Bronchial epithelial cell (primary cell): ENCODE measurements around the gene PHF19. TPM values are rescaled to one million over a fixed set of nuclear protein-coding genes. Genes with fewer than 3 reads are reported as not detected.

Source experiments
- DNase-seq: peaks from one replicate; pipeline ENCODE4 v3.0.0-alpha.2; 2010; ENCODE audit warnings: low read depth
- FAIRE-seq: peaks from 2 replicates; lab custom pipeline; 2011; peaks lifted over from hg19 to GRCh38; lab: Jason Lieb, UNC
- H3K27me3 ChIP-seq: 2 replicates; pipeline ENCODE4 v1.5.1; 2011; ENCODE audit warnings: low read length; ENCODE audit not compliant: control insufficient read depth, insufficient read depth
- H3K36me3 ChIP-seq: 2 replicates; pipeline ENCODE4 v1.5.1; 2011; ENCODE audit warnings: low read length; ENCODE audit not compliant: control insufficient read depth, insufficient read depth
- H3K4me3 ChIP-seq: 2 replicates; pipeline ENCODE4 v1.5.1; 2011; ENCODE audit warnings: mild to moderate bottlenecking, low read depth, low read length, control low read depth
- total RNA-seq: library from RNA; depleted of rRNA; stranded (reverse); fragments of >200 nt; gene quantifications from 2 replicates; pipeline ENCODE4 v1.2.1, GENCODE V29; 2014
- TF ChIP-seq, protein P1 (sequence below): IDR thresholded peaks from 2 replicates; pipeline ENCODE4 v1.5.1; 2011; ENCODE audit warnings: mild to moderate bottlenecking, moderate library complexity, low read length, control low read depth, inconsistent platforms; ENCODE audit not compliant: insufficient read depth, severe bottlenecking

Gene PHF19
- total RNA-seq, 1 donor from 2014 or later: 7.6 TPM

DNA sequence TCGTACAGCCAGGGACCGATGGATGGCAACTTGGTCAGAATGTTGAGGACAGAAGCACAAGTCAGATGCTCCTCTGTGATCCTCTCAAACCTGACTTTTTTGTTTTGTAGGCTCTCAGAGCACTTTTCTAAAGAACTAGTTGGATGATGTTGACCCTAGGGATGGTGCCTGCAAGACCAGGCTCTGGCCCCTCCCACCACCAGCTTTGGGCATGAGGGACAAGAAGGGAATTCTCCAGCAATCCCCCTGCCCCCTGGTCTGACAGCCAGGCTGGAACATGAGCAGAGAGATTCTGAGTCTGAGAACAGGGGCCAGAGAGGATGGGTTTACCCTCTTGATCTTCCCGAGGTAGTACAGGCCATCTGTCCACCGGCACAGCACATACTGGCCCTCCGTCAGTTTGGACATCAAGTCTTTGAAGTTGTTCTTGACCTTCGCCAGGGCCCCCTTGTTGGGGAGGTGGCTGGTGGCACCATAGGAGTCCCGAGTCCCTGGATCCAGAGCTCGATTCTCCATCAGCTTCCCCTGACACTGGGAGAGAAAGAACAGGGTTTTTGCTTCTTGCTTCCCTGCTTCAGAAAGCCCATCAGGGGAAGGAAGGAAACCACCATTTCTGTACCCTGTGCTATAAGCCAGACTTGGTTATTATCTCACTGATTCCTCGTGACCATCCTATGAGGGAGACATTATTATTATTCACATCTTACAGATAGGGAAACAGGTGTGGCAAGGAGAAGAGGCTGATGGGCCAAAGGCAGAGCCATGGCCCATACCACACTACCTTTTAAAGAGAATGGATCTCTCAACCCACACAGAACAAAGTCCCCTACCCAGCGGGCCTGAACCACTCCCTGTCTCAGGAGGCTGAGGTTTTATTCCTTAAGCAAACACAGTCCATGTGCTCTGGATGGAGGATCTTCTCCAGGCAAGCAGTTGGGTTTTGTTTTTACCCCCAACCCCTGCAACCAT, 2.5 kb downstream of the PHF19 start:
- no peak for FAIRE-seq
- Histone ChIP-seq H3K36me3 (peaks cover 3% of the 10 kb centered on the region), H3K4me3 (no peak overlapping the region), H3K27me3 (no peaks in the 10 kb centered on the region)
- DNase-seq: no peak
- TF ChIP-seq, protein P1, sequence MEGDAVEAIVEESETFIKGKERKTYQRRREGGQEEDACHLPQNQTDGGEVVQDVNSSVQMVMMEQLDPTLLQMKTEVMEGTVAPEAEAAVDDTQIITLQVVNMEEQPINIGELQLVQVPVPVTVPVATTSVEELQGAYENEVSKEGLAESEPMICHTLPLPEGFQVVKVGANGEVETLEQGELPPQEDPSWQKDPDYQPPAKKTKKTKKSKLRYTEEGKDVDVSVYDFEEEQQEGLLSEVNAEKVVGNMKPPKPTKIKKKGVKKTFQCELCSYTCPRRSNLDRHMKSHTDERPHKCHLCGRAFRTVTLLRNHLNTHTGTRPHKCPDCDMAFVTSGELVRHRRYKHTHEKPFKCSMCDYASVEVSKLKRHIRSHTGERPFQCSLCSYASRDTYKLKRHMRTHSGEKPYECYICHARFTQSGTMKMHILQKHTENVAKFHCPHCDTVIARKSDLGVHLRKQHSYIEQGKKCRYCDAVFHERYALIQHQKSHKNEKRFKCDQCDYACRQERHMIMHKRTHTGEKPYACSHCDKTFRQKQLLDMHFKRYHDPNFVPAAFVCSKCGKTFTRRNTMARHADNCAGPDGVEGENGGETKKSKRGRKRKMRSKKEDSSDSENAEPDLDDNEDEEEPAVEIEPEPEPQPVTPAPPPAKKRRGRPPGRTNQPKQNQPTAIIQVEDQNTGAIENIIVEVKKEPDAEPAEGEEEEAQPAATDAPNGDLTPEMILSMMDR: no peak

DNA sequence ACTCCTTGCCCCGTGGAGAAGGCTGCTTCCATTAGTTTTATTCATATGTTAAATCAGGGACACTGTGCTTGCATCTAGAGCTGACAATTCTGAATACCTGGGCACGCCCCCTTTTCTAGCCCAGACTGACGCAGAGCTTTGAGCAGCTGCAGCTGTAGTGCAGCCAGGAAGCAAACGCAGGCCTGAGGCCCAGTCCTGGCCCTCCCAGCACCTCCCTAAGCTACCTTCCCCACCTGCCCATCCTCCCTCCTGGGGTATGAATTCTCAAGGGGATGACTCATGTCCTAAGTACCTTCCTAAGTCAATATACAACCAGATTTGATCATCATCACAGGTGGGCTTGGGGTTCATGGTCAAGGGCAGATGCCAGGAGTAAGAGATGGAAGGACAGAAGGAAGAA, 3.5 kb downstream of the PHF19 start:
- H3K4me3 ChIP-seq: no peak overlapping the region
- TF ChIP-seq, protein P1: no peak
- H3K27me3 ChIP-seq: no peaks in the 10 kb centered on the region
- no peak for FAIRE-seq
- H3K36me3 ChIP-seq: peaks cover 3% of the 10 kb centered on the region
- peak; percentile 93 for DNase-seq

DNA sequence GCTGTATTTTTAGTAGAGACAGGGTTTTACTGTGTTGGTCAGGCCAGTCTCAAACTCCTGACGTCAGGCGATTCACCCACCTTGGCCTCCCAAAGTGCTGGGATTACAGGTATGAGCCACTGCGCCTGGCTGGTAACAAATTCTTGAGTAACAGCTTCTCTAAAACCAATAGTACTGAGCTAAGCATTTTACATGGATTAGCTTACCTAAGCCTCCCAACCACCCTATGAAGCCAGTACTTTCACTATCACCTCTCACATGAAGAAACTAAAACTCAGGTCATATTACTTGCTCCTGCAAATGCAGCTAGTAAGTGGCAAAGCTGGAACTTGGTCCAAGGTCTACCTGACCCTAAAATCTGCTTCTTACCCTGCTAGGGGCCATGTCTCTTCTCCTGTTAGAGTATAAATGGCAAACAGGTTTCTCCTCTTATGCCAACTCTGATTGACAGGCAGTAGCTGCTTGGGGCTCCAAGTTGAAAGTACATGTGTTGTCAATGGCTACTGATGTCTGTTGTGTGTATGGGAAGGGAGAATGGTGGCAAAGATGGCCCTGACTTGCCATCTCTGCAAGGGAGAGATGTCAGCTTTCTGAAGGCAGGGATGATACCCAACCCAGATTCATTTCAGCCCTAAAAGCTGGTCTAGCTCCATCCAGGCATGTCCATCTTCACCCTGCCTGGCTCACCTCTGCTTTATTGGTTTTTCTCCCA, 4.0 kb downstream of the PHF19 start:
- TF ChIP-seq, protein P1: no peak
- Histone ChIP-seq H3K4me3 (no peak overlapping the region), H3K36me3 (peaks cover 3% of the 10 kb centered on the region), H3K27me3 (no peaks in the 10 kb centered on the region)
- DNase-seq (no peak), FAIRE-seq (no peak)

DNA sequence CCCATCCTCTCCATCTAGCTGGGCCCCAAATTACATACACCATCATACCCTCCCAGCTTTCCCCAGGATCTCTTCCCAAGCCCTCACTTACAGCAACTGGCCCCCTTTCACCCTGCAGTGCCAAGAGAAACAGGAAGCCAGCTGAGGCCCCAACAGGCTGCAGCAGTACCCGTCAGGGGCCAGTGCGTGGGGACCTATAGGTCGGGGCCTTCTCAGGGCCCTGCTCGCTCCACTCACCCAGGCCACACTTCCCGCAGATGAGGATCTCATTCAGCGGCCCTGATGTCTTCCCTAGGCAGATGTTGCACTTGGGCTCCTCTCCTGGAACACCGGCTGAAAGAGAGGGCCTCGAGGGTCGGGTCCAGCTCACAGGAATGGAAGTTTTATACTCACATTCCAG, 6.8 kb downstream of the PHF19 start:
- FAIRE-seq (no peak), DNase-seq (no peak)
- TF ChIP-seq, protein P1: no peak
- Histone ChIP-seq H3K36me3 (peaks cover 5% of the 10 kb centered on the region), H3K27me3 (no peaks in the 10 kb centered on the region), H3K4me3 (no peak overlapping the region)

DNA sequence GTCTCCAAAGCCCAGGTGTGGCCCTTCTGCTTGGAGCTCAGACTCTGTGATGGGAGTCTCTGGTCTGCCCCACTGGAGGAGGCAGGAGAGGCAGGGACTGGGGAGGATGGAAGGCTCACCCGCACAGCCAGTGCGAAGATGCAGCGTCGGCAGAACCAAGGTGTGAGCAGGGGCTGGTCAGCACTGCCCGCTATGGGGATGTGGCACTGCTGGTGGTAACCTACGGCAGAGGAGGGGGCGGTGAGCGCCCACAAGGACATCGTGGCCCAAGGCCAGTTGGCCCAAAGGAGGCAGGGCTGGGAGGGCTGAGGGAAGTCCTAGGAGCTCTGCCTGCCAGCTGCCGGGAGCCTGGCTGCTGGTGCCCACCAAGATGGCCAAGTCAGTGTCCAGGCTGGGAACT, 7.3 kb downstream of the PHF19 start:
- Histone ChIP-seq H3K36me3 (peaks cover 5% of the 10 kb centered on the region), H3K4me3 (no peak overlapping the region), H3K27me3 (no peaks in the 10 kb centered on the region)
- FAIRE-seq (no peak), DNase-seq (no peak)
- TF ChIP-seq, protein P1: no peak
